ENCODE results near the gene BCAR3.

DNA sequence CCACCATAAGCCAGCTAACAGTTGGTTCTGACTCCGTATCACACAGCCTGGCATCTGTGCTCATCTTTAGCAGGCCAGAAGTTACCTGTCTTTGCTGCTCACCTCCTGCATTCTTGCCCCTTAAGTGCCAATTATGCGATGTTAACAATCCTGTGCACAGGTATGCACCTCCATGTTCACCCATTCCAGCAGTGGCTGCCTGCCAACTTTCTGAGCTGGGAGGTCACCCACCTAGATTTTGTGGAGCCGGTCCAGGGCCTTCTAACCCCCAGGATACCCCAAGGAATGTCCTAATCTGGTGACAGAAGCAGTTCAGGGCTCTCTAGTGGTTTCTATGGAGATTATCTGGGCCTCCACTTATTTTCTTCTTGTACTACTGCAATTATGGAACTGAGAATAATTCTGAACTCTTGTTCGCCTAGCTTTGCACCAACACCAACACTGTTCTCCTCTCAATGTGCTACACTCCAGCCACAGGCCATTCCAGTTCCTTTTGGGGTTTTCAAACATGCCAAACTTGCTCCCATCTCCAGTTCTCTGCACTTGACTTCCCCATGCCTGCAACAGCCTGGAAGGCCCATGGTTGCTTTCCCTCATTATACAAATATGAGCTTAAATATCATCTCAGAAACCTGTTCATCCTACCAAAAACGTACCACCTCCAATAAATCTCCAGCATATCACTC lies 9.0 kb downstream of the BCAR3 start:
- TF ChIP-seq CTCF (IDR thresholded peaks at IDR 0.05 in 4 of 5, conservative IDR thresholded peaks at IDR 0.05 in 1 of 5) (no peak), POLR2A (IDR thresholded peaks at IDR 0.05) (no peak)

Measured in gastrocnemius medialis (tissue), 4 donors.